ENCODE data around the gene APC2. TPM values are rescaled to one million over a fixed set of nuclear protein-coding genes. Genes with fewer than 3 reads are reported as not detected.

Gene APC2
- total and polyA plus RNA-seq, 4 donors: under 0.01 to 0.06 (median 0.03) TPM

DNA sequence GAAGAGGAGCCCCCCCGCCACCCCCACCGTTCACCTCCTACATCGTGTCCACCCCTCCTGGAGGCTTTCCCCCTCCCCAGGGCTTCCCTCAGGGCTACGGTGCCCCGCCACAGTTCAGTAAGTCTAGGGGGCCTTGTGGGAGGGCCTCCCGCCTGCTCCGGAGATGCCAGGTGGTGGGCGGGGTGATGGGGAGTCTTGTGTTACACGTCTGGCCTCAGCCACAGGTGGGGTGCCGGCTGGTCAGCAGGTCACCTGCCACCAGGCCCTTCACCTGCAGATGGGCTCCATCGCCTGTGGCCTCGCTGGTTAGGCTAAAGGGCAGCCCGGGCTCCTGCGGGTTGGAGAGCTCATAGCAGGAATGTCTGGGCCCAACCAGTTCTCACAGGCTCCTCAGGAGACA, 19.7 kb upstream of the APC2 start:
- no peak for DNase-seq (ENCODE audit: low spot score)
- Histone ChIP-seq H3K27ac (ENCODE audit: low read depth in 1 of 2, low read length in 2 of 2) (no peak overlapping the region), H3K36me3 (ENCODE audit: control insufficient read depth in 4 of 4, insufficient read depth in 3 of 4, low read depth in 1 of 4, low read length in 3 of 4) (peaks cover 9 to 47% (median 25%) of the 10 kb centered on the region in 4 donors), H3K4me1 (ENCODE audit: control insufficient read depth in 4 of 4, insufficient read depth in 4 of 4, low read length in 3 of 4) (peaks cover 0 to 16% (median 4%) of the 10 kb centered on the region in 4 donors), H3K27me3 (ENCODE audit: control insufficient read depth in 4 of 4, insufficient read depth in 4 of 4, low read length in 3 of 4) (no peaks in the 10 kb centered on the region), H3K4me3 (ENCODE audit: low read depth in 1 of 3, low read length in 3 of 3) (no peak overlapping the region), H3K9ac (ENCODE audit: low read depth in 1 of 2, low read length in 2 of 2) (no peak overlapping the region), H3K9me3 (ENCODE audit: control insufficient read depth in 4 of 4, low read length in 3 of 4) (no peaks in the 10 kb centered on the region)
- 93% methylated on average over 14 of the region's 14 CpGs for WGBS
- TF ChIP-seq, protein P1, sequence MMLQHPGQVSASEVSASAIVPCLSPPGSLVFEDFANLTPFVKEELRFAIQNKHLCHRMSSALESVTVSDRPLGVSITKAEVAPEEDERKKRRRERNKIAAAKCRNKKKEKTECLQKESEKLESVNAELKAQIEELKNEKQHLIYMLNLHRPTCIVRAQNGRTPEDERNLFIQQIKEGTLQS (IDR thresholded peaks at IDR 0.05): no peak
- TF ChIP-seq RAD21 (IDR thresholded peaks at IDR 0.05) (no peak), TAF1 (conservative IDR thresholded peaks at IDR 0.05) (no peak), SP1 (IDR thresholded peaks at IDR 0.05) (no peak), EGR1 (IDR thresholded peaks at IDR 0.05; ENCODE audit: low read depth in 2 of 2) (no peak), YY1 (IDR thresholded peaks at IDR 0.05) (no peak), FOXA1 (IDR thresholded peaks at IDR 0.05) (no peak), JUND (IDR thresholded peaks at IDR 0.05) (no peak), FOXA2 (IDR thresholded peaks at IDR 0.05) (no peak), HNF4G (IDR thresholded peaks at IDR 0.05) (no peak), RXRA (IDR thresholded peaks at IDR 0.05) (no peak), NR2F2 (IDR thresholded peaks at IDR 0.05) (no peak), GABPA (IDR thresholded peaks at IDR 0.05 in 1 of 2, conservative IDR thresholded peaks at IDR 0.05 in 1 of 2) (no peak)
- TF ChIP-seq, protein P2, sequence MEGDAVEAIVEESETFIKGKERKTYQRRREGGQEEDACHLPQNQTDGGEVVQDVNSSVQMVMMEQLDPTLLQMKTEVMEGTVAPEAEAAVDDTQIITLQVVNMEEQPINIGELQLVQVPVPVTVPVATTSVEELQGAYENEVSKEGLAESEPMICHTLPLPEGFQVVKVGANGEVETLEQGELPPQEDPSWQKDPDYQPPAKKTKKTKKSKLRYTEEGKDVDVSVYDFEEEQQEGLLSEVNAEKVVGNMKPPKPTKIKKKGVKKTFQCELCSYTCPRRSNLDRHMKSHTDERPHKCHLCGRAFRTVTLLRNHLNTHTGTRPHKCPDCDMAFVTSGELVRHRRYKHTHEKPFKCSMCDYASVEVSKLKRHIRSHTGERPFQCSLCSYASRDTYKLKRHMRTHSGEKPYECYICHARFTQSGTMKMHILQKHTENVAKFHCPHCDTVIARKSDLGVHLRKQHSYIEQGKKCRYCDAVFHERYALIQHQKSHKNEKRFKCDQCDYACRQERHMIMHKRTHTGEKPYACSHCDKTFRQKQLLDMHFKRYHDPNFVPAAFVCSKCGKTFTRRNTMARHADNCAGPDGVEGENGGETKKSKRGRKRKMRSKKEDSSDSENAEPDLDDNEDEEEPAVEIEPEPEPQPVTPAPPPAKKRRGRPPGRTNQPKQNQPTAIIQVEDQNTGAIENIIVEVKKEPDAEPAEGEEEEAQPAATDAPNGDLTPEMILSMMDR (IDR thresholded peaks at IDR 0.05; ENCODE audit: low read depth, low read length, missing input control): no peak
- TF ChIP-seq, protein P3, sequence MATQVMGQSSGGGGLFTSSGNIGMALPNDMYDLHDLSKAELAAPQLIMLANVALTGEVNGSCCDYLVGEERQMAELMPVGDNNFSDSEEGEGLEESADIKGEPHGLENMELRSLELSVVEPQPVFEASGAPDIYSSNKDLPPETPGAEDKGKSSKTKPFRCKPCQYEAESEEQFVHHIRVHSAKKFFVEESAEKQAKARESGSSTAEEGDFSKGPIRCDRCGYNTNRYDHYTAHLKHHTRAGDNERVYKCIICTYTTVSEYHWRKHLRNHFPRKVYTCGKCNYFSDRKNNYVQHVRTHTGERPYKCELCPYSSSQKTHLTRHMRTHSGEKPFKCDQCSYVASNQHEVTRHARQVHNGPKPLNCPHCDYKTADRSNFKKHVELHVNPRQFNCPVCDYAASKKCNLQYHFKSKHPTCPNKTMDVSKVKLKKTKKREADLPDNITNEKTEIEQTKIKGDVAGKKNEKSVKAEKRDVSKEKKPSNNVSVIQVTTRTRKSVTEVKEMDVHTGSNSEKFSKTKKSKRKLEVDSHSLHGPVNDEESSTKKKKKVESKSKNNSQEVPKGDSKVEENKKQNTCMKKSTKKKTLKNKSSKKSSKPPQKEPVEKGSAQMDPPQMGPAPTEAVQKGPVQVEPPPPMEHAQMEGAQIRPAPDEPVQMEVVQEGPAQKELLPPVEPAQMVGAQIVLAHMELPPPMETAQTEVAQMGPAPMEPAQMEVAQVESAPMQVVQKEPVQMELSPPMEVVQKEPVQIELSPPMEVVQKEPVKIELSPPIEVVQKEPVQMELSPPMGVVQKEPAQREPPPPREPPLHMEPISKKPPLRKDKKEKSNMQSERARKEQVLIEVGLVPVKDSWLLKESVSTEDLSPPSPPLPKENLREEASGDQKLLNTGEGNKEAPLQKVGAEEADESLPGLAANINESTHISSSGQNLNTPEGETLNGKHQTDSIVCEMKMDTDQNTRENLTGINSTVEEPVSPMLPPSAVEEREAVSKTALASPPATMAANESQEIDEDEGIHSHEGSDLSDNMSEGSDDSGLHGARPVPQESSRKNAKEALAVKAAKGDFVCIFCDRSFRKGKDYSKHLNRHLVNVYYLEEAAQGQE (IDR thresholded peaks at IDR 0.05): no peak
- TF ChIP-seq, protein P4, sequence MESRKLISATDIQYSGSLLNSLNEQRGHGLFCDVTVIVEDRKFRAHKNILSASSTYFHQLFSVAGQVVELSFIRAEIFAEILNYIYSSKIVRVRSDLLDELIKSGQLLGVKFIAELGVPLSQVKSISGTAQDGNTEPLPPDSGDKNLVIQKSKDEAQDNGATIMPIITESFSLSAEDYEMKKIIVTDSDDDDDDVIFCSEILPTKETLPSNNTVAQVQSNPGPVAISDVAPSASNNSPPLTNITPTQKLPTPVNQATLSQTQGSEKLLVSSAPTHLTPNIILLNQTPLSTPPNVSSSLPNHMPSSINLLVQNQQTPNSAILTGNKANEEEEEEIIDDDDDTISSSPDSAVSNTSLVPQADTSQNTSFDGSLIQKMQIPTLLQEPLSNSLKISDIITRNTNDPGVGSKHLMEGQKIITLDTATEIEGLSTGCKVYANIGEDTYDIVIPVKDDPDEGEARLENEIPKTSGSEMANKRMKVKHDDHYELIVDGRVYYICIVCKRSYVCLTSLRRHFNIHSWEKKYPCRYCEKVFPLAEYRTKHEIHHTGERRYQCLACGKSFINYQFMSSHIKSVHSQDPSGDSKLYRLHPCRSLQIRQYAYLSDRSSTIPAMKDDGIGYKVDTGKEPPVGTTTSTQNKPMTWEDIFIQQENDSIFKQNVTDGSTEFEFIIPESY (IDR thresholded peaks at IDR 0.05): no peak
- TF ChIP-seq, protein P5, sequence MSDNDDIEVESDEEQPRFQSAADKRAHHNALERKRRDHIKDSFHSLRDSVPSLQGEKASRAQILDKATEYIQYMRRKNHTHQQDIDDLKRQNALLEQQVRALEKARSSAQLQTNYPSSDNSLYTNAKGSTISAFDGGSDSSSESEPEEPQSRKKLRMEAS (IDR thresholded peaks at IDR 0.05): no peak
